Activated T-cell treated with anti-CD3 and anti-CD28 coated beads for 4 hours (primary cell): ENCODE results near the gene PDIA6.

Experiments
- DNase-seq: peaks from one replicate; pipeline ENCODE4 v3.0.0-alpha.2; 2020

Gene PDIA6

GRCh38 chr2:10762651-10763460 is 49.7 kb downstream of the PDIA6 start:
- DNase-seq = no peak

GRCh38 chr2:10761591-10761990 is 51.0 kb downstream of the PDIA6 start:
- DNase-seq = no peak

GRCh38 chr2:10760794-10761504 is 51.6 kb downstream of the PDIA6 start:
- no peak for DNase-seq

GRCh38 chr2:10759151-10759714 is 53.4 kb downstream of the PDIA6 start:
- no peak for DNase-seq

GRCh38 chr2:10757814-10758286 is 54.7 kb downstream of the PDIA6 start:
- DNase-seq = no peak

- no peak for DNase-seq
Measured at GRCh38 chr2:10755621-10756020, 57.0 kb downstream of the PDIA6 start.

GRCh38 chr2:10753876-10754275 is 58.7 kb downstream of the PDIA6 start:
- DNase-seq = no peak

- DNase-seq = no peak
Measured at GRCh38 chr2:10753156-10753555, 59.4 kb downstream of the PDIA6 start.

GRCh38 chr2:10752236-10752635 is 60.3 kb downstream of the PDIA6 start:
- no peak for DNase-seq

GRCh38 chr2:10750610-10751009 is 62.0 kb downstream of the PDIA6 start:
- DNase-seq = no peak

- DNase-seq = no peak
Measured at GRCh38 chr2:10742666-10743065, 69.9 kb downstream of the PDIA6 start.

GRCh38 chr2:10741139-10741538 is 71.4 kb downstream of the PDIA6 start:
- DNase-seq = no peak

GRCh38 chr2:10740226-10740625 is 72.4 kb downstream of the PDIA6 start:
- no peak for DNase-seq

GRCh38 chr2:10738192-10738591 is 74.4 kb downstream of the PDIA6 start:
- no peak for DNase-seq

- DNase-seq = no peak
Measured at GRCh38 chr2:10733980-10734379, 78.6 kb downstream of the PDIA6 start.

- no peak for DNase-seq
Measured at GRCh38 chr2:10733566-10733925, 79.0 kb downstream of the PDIA6 start.
